Spleen (tissue), 7 donors: ENCODE data around the gene AIG1.

Experiments
- CTCF ChIP-seq, 11 experiments: fragments of 200-600 bp in 7 of 11; fragments of 450-650 bp in 4 of 11; sonication (generic) in 4 of 11; IDR thresholded peaks in 8 of 11; conservative IDR thresholded peaks in 3 of 11; 1 replicate in 7 of 11; 2 replicates in 4 of 11; pipeline versions ENCODE4 v1.4.0 to v1.8.0; 2016 to 2021; ENCODE audit warnings: antibody characterized with exemption in 11 of 11, inconsistent platforms in 4 of 11, mild to moderate bottlenecking in 1 of 11
- POLR2A ChIP-seq, 3 donors: fragments of 450-650 bp; IDR thresholded peaks; one replicate each; pipeline ENCODE4 v1.5.1; 2017; ENCODE audit warnings: antibody characterized with exemption in 3 of 3, mild to moderate bottlenecking in 1 of 3
- donor health status: DM: no; HTN: no; CAD: no; lungs with moderate emphysema.
- donor health status: DM: no; HTN: no; CAD: no.
- donor health status: DM: no; HTN: no; CAD: no.

GRCh38 chr6:143176090-143177021 lies 115.7 kb downstream of the AIG1 start:
- TF ChIP-seq CTCF (IDR thresholded peaks at IDR 0.05 in 8 of 11, conservative IDR thresholded peaks at IDR 0.05 in 3 of 11), result no peak
- TF ChIP-seq POLR2A (IDR thresholded peaks at IDR 0.05), result no peak
